OCI-M2 (cell line): ENCODE data around the gene CRYBB2.
"Not testable (repeated sequence)": the region's sequence is repeated elsewhere in the genome, so short reads cannot be mapped to it uniquely, and the experiment has no call there.

Source experiments
- DNase-seq: peaks from one replicate; lab custom pipeline; 2025; ENCODE audit not compliant: unreplicated experiment; lab: John Stamatoyannopoulos, UW

CRYBB2 gene

GRCh38 chr22:25219211-25219689 lies at the start of gene CRYBB2:
Gene CRYBB2 (plus strand): TSS chr22:25219639. CDS start chr22:25221430, 1,791 bp downstream.
- no peak for DNase-seq

DNA sequence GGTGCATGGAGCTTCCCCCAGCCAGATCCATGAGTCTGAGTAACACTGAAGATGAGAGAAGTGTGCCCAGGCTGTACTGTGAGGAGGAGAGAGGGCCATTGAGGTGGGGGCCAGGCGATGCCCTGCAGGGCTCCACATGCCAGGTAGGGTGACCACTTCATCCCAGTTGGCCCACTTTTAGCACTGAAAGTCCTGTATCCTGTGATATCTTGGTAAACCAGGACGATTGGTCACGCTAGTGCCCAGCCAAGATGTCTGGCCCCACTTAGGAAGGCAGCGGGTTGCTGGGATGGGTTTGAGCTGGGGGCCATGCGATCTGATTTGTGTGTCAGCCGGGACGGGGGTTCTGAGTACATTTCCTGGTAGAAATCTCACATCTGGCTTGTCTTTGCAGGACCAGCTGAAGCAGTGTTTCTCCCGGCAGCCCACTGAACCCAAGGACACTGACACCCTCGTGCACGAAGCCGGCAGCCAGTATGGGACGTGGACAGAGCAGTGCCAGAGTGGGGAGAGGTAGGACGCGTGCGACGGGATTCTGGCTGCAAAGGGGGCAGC lies 48.9 kb upstream of the CRYBB2 start:
- no peak for DNase-seq

GRCh38 chr22:25172153-25172552 lies 47.3 kb upstream of the CRYBB2 start:
- DNase-seq: no peak

- DNase-seq: no peak
Measured at GRCh38 chr22:25174156-25174887, 45.1 kb upstream of the CRYBB2 start.

DNA sequence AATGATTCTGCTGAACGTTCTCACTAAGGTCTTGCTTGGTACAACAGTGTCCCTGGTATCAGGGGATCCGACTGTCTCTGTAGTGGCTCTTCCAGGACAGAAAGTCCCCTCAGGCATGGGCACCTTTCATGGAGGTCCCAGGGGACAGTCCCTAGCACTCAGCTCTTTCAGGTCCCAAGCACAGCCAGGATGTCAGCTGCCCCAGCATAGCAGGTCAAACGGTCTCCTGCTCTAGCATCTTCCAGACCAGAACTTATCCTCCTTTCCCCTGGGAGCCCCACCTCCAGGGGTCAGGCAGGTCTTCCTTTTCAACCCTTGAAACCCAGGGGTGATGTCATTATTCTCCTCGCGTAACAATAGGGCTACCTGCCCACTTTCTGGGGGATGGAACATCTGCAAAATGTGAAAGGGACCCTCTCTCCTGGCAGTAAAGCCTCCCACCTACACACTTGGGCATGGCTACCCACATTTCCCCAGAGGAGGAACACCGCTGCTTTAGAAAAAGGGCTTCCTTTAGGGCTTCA lies 44.5 kb upstream of the CRYBB2 start:
- DNase-seq: no peak

DNA sequence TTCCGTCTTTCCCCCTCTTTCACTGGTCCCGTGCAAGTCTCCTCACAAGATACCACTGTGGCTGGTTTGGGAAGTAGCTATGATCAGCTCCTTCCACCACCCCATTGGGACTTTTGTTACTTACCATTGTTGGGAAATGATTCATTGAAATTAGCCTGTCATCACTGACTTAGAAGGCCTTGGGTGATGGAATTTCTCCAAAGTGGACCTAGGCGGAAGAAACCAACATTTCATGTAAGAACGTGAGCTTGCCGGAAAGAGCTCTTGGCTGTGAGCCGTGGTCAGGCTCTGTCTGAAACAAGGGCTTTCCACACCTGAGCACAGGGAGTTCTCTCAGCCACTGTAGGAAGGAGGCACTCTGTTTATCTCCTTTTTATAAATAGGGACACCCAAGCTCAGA lies 43.3 kb upstream of the CRYBB2 start:
- no peak for DNase-seq

DNA sequence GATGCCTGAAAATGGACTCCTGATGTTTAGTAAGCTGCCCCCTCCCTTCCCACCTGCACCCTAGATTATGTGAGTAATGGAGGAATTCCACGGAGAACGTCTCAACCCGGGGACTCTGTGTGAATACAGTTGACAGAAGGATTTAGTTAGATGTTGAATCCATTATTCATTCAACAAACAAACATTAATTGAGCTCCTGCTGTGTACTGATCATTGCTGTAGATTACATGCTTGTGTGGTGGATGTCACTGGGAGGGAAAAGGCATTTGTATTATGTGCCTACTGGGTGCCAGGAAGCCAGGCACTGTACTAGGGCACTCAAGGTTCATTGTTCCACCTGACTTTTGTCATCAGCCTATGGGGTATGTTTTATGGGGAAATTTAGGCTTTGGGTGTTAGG lies 42.6 kb upstream of the CRYBB2 start:
- DNase-seq: no peak

DNA sequence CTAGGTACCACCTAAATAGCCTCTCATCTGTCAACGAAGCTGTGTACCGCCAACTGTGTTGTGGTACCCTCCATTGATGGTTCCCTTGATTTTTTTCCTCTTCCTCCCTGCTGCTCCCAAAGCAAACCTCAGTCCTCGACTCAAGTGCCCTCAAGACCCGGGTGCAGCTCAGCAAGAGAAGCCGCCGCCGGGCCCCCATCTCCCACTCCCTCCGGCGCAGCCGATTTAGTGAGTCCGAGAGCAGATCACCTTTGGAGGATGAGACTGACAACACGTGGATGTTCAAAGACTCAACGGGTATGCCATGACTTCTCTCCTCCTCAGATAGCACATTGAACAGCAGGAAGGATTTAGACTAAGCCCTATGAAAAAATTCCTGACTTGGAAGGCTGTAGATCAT lies 42.2 kb upstream of the CRYBB2 start:
- no peak for DNase-seq

DNA sequence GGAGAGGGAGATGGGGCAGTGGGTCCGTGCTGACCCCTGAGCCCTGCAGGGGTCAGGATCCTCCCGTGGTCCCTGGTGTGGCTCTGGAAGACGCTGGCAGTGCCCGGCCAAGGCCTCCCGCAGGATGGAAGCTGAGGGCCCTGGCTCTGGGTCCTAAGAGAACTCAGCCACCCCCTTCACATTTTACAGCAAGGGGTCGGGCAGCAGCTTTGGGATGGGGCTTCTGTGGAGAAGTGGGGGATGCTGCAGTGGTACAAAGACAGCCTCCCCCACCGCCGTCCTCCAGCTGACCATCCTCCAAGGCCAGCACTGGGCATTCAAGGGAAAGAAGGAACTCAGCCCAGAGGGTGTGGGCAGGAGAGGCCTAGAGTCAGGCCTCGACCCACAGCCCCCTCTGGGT lies 41.5 kb upstream of the CRYBB2 start:
- no peak for DNase-seq

- not testable (repeated sequence) for DNase-seq
Measured at GRCh38 chr22:25178348-25178747, 41.1 kb upstream of the CRYBB2 start.

DNA sequence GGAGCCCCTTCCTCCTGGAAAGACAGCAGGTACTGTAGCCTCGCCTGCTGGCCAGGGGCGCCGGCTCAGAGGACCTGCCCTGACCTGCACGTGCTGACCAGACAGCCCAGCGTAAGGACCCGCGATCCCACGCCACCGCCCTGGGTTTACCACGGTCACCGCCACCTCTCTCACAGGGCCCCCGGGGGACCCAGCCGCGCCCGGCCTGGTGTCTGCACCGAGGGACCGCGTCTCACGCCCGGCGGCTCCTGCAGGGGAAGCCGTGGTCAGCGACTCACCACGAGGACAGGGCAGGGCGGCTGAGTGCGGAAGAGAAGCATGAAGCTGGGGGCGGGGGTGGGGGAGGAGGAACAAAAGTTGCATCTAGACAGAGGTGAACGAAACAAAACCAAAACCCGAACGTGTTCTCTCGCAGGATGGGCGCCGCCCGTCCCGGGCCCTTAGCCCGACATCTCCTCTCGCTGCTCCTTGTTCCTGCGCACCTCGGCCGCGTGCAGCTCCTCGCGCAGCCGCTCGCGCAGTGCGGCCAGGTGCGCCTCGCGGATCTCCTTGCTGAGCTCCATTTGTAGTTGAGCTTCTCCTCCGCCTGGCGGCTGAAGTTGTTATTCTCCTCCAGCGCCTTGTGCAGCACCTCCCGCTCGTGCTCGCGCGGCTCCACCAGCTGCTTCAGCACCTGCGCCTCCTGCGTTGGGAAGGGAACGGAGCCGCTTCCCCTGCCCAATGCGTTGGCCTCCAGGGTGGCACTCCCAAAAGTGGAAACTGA lies 40.4 kb upstream of the CRYBB2 start:
- not testable (repeated sequence) for DNase-seq

DNA sequence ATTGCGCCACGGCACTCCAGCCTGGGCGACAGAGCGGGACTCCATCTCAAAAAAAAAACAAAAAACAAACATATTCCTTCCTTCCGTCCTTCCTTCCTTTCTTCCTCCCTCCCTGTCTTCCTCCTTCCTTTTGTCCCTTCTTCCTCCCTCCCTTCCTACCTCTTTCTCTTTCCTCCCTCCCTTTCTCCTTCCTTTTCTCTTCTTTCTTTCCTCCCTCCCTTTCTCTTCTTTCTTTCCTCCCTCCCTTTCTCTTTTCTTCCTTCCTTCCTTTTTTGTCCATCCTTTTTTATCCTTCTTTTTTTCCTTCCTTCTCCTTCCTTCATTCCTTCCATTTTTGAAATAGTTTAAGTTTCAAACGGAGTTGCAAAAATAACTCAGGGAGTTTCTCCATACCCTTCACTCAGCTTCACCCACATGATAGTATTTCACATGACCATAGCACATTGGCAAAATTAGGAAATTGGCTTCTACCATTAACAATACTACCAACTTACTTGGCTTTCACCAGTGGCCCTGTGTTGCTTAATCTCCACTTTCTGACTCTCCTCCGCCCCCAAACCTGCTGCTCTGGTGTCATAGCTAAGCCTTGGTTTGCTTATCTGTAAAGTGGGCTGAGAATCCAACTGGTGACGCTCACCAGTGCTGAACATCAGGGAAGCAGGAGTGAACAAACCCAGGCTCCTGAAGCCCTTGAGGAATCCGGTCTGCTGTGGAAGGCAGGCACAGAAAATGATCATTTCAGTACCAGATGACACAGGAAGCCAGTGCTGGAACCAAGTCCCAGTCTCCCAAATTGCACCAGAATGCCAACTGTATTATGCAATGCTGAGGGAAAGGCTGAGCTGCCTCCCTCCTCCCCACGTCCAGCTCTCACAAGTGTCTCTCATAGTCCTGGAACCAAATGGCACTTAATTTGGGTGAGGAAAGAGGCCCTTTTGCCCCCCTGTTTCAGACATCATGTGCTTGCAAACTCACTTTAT lies 37.0 kb upstream of the CRYBB2 start:
- no peak for DNase-seq

DNA sequence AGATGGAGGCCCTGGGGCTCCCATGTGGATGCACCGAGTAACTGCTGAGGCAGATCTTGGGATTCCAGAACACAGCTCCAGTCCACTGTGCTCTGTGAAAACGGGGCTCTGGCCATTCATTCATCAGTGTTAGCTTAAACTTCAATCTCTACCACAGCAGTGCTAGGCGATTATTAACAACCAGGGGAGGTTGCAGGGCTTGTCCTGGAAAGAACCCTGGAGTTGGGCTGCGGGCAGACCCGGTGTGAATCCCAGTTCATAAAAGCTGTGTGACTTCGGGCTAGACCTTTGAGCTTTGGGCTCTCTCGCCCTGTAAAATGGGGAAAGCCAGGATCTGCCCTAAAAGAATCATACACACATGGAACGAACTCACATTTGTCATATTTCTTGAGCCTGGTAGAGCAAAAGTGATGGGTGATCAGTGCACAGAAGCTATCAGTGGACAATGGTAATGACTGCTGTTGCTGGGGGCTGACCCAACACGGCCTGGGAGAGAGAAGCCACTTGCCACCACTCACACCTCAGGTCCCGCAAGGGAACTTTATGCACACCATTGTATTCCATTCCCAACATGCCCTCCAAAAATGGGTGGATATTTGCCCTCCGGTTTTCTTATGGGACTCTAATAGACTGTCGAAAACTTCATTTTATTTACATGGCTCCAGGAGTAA lies 35.4 kb upstream of the CRYBB2 start:
- no peak for DNase-seq

GRCh38 chr22:25186140-25186539 lies 33.3 kb upstream of the CRYBB2 start:
- DNase-seq: no peak

GRCh38 chr22:25187469-25187868 lies 32.0 kb upstream of the CRYBB2 start:
- DNase-seq: no peak

DNA sequence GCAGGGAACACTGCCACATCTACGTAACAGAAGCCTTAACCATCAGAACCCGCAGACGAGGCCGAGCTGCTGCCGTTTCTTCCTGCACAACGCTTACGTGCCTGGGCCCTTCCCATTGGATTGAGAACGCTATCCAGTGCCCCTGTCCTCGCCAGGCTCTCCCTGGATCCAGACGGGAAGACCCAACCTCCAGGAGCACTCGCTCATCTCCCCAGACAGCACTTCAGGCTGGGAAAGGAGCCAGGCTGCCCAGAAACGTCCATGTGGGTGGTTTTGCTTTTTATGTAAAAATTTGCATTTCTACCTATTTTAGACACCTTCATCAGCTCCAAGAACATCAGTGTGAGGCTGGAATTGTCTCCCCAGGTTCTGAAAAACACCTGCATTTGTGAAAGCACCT lies 27.0 kb upstream of the CRYBB2 start:
- DNase-seq: no peak

GRCh38 chr22:25193130-25193529 lies 26.3 kb upstream of the CRYBB2 start:
- DNase-seq: no peak

DNA sequence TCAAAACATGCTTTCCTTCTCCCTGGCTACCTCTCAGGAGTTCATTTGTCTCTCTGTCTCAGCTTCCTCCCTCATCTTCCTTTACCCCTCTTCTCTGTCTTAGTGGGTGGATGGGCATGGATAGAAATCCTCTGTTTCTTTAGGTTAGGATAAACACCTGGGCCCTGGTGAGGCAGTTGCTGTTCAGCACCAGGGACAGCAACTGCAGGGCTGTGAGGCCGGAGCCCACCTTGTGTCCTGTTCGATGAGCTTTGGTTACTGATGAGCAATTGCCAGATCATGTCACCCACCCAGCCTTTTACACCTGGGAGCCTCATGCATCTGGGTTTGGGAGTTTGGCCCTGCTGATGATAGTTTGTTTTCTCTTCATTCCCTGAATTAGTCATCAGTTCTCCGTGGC lies 25.9 kb upstream of the CRYBB2 start:
- no peak for DNase-seq

GRCh38 chr22:25196326-25196725 lies 23.1 kb upstream of the CRYBB2 start:
- no peak for DNase-seq

- no peak for DNase-seq
Measured at GRCh38 chr22:25197340-25197739, 22.1 kb upstream of the CRYBB2 start.
